BLaER1 treated with 17β-estradiol and CSF1 and Interleukin-3, amounts not matched to agents 10 nM and 100 nM (cell line): Measurements from ENCODE around the gene SETD6.
"Not testable (repeated sequence)": the region's sequence is repeated elsewhere in the genome, so short reads cannot be mapped to it uniquely, and the experiment has no call there.

Experiments used
- H3K27ac ChIP-seq, 11 experiments: shearing (Covaris generic); formaldehyde crosslinking; 2 replicates each; pipeline ENCODE4 v1.8.1; 2022
- H3K27me3 ChIP-seq, 11 experiments: shearing (Covaris generic); formaldehyde crosslinking; 2 replicates each; pipeline ENCODE4 v1.8.1; 2022
- H3K36me3 ChIP-seq, 11 experiments: shearing (Covaris generic); formaldehyde crosslinking; 2 replicates each; pipeline ENCODE4 v1.8.1; 2022
- H3K4me1 ChIP-seq, 10 experiments: shearing (Covaris generic); formaldehyde crosslinking; 2 replicates each; pipeline ENCODE4 v1.8.1; 2022
- H3K4me2 ChIP-seq, 11 experiments: shearing (Covaris generic); formaldehyde crosslinking; 2 replicates each; pipeline ENCODE4 v1.8.1; 2022
- H3K4me3 ChIP-seq, 10 experiments: shearing (Covaris generic); formaldehyde crosslinking; 2 replicates each; pipeline ENCODE4 v1.8.1; 2022
- H3K9ac ChIP-seq, 11 experiments: shearing (Covaris generic); formaldehyde crosslinking; 2 replicates each; pipeline ENCODE4 v1.8.1; 2022
- H3K9me3 ChIP-seq, 11 experiments: shearing (Covaris generic); formaldehyde crosslinking; replicated peaks in 1 of 11; 2 replicates each; pipeline ENCODE4 v1.8.1; 2022
- H4K20me1 ChIP-seq, 11 experiments: shearing (Covaris generic); formaldehyde crosslinking; 2 replicates each; pipeline ENCODE4 v1.8.1; 2022
- Cebpa-rat ChIP-seq, 11 experiments: shearing (Covaris generic); IDR thresholded peaks; 2 replicates each; pipeline ENCODE4 v1.8.1; 2022

Gene SETD6

DNA sequence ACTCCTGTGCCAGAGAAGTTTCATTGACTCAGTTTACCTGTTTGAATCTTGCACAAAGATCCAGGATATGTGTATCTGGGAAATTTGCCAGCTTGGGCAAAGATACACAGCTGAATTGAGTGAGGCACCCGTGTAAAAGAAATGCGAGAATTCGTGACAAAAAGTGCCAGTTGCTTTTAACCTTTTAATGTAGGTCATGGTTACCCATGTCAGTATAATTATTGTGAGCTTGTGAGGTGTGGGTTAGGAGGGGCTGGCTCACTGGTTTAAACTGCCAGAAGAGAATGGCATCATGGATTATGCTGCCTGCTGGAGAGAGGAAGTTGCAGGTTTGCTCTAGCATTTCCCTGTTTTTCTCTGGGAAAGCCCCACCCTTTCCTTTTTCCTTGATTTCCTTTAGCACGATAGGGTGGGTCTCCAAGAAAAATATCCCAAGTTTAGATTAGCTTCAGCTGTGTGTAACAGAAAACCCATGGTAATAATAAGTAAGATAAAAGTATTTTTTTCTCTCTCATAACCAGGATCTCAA lies 40.2 kb upstream of the SETD6 start:
- peaks cover 0 to 22% (median 6%) of the 10 kb centered on the region in 10 experiments; a peak in 9 of 20 replicates for H3K4me1 ChIP-seq

DNA sequence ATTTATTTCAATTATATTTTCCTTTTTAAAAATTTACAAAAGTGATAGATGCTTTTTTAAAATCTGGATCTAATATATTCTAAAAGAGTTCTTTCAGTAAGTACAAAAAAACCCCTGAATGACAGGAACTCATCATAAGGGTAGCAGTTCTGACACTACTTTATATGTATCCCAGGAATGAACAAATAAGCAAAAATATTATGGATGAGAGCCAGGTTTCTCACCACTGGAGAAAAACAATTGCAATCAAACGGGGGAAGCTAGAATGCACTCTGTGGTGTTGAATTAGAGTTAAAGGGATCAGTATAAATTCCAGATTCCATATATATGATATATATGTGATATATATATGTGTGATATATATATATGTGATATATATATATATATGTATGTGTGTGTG lies 38.5 kb upstream of the SETD6 start:
- Histone ChIP-seq H3K36me3 (no peaks in the 10 kb centered on the region), H4K20me1 (no peaks in the 10 kb centered on the region), H3K9me3 (no peaks in the 10 kb centered on the region), H3K4me1 (peaks cover 0 to 28% (median 16%) of the 10 kb centered on the region in 10 experiments; a peak in 14 of 20 replicates), H3K9ac (no peak overlapping the region), H3K27me3 (0 out of 22 replicates have a peak, but pooled peaks cover 0 to 5% (median 0%) of the 10 kb centered on the region in 11 experiments), H3K4me3 (no peak overlapping the region), H3K4me2 (no peak overlapping the region), H3K27ac (no peak overlapping the region)
- TF ChIP-seq Cebpa-rat (IDR thresholded peaks at IDR 0.05): no peak

More for the DNA sequence above, 40.2 kb upstream of the SETD6 start:
- Histone ChIP-seq H3K9ac (no peak overlapping the region), H3K36me3 (no peaks in the 10 kb centered on the region), H3K4me2 (no peak overlapping the region), H3K27me3 (0 out of 22 replicates have a peak, but pooled peaks cover 0 to 5% (median 0%) of the 10 kb centered on the region in 11 experiments), H3K9me3 (no peaks in the 10 kb centered on the region), H3K27ac (no peak overlapping the region), H4K20me1 (no peaks in the 10 kb centered on the region), H3K4me3 (no peak overlapping the region)
- TF ChIP-seq Cebpa-rat (IDR thresholded peaks at IDR 0.05): no peak

DNA sequence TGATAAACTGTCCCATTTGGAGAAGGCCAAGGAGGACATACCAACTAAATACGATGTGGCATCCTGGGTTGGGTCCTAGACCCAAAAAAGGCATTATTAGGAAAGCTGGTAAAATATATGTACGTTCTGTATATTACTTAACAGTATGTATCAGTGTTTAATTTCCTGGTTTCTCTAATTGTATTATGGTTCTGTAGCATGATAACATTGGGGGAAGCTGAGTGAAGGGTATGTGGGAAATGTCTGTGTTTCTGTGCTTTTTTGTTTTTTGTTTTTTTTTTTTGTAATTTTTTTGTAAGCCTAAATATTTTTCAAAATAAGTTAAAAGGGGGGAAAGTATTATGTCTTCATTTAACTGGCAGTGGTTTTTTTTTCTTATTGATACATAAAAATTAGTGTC lies 36.9 kb upstream of the SETD6 start:
- H3K9me3 ChIP-seq: no peaks in the 10 kb centered on the region
- no peak overlapping the region for H3K9ac ChIP-seq
- no peak overlapping the region for H3K4me2 ChIP-seq
- H3K27ac ChIP-seq: no peak overlapping the region
- no peaks in the 10 kb centered on the region for H3K27me3 ChIP-seq
- TF ChIP-seq Cebpa-rat (IDR thresholded peaks at IDR 0.05): no peak
- H3K36me3 ChIP-seq: no peaks in the 10 kb centered on the region
- H4K20me1 ChIP-seq: no peaks in the 10 kb centered on the region
- no peak overlapping the region for H3K4me3 ChIP-seq
- H3K4me1 ChIP-seq: peaks cover 0 to 24% (median 16%) of the 10 kb centered on the region in 10 experiments; a peak in 14 of 20 replicates

DNA sequence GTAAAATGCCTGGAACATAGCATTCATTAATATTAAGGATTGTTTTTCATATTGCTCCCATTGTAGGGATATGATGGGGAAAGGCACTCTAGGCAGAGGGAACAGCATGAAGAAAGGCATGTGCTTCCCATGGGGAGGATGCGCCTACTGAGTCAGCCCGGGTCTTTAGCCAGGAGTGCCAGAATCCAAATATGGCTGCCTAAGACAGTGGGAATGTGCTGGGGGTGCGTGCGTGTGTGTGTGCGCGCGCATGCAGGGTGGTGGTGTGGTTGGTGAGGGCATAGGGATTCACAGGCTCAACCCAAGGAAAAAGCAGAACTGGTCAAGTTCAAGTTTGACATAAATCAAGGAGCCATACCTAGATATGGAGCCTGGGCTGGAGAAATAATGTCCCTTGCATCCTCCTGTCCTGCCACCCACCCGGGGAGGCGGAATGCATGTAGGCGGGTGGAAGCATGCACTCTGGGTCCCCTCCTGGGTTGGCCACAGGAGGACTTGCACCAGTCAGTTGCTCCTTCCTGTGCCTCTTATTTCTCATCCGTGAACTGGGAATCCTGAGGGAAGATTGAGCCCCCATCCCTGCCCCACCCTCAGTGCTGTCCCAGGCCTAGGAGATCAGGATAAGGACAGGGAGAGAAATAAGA lies 34.0 kb upstream of the SETD6 start:
- TF ChIP-seq Cebpa-rat (IDR thresholded peaks at IDR 0.05): no peak
- Histone ChIP-seq H3K4me2 (peak overlapping the region in 6 of 11 experiments; percentile 35 to 60 (median 47); a peak in 10 of 22 replicates), H3K36me3 (no peaks in the 10 kb centered on the region), H3K9me3 (no peaks in the 10 kb centered on the region), H3K4me3 (no peak overlapping the region), H3K4me1 (peaks cover 0 to 24% (median 16%) of the 10 kb centered on the region in 10 experiments; a peak in 14 of 20 replicates), H3K9ac (no peak overlapping the region), H3K27ac (no peak overlapping the region), H4K20me1 (no peaks in the 10 kb centered on the region), H3K27me3 (no peaks in the 10 kb centered on the region)

DNA sequence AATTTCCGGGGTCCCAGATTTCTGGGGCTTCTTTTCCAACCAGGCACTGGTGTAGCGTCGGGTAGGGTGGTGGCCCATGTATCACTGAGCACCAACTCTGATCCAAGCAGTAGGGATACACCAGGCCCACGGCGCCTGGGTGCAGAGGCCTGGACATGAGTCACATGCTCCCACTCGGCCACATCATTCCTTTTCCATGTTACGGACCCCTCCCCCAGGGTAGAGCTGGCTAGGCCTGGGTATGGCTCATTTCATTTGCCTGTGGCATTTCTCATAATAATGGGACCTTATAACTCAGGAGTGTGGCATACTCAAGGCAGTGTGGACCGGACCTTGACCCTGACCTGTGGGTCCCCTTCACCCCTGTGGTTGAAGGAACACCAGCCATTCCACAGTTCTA lies 33.4 kb upstream of the SETD6 start:
- Histone ChIP-seq H3K36me3 (no peaks in the 10 kb centered on the region), H3K27me3 (no peaks in the 10 kb centered on the region), H3K9me3 (no peaks in the 10 kb centered on the region), H4K20me1 (no peaks in the 10 kb centered on the region), H3K9ac (no peak overlapping the region), H3K4me2 (peak overlapping the region in 1 of 11 experiments; percentile 22; a peak in 1 of 22 replicates), H3K27ac (no peak overlapping the region), H3K4me1 (peaks cover 0 to 24% (median 16%) of the 10 kb centered on the region in 10 experiments; a peak in 14 of 20 replicates), H3K4me3 (no peak overlapping the region)
- TF ChIP-seq Cebpa-rat (IDR thresholded peaks at IDR 0.05): no peak

DNA sequence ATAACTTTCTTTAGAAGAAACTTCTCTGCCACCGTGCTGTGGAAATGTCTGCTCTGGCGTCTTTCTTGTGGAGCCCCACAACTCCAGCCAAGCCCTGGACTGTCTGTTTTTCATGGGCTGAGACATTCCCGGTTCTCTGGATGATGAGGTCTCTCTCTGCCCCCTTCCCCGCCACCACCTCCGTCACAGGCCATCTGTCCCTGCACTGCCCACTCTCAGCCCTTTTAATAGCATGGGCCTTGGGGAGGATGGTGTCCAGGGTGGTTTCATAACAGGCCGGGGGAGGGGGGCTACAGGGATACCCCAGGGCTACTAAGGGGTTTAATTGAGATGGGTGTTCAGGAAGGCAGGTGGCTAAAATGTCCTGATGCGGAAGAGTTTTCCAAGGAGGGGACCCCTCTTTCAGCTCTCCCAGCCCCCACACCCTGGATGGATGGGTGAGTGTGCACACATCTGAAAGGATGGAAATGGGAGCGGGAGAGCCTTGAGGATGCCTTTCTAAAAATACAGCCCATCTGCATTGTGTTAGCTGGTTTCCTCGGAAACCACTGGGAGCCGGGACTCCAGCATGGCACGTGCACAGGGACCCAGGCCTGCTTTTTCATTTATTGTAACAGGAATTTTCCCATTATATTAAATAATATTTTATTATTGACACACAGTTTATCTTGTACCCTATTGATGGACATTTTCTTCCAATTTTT lies 30.0 kb upstream of the SETD6 start:
- Histone ChIP-seq H3K4me3 (no peak overlapping the region), H4K20me1 (no peaks in the 10 kb centered on the region), H3K27me3 (no peaks in the 10 kb centered on the region), H3K4me2 (no peak overlapping the region), H3K9me3 (no peaks in the 10 kb centered on the region), H3K27ac (no peak overlapping the region), H3K36me3 (no peaks in the 10 kb centered on the region), H3K9ac (no peak overlapping the region), H3K4me1 (peaks cover 0 to 32% (median 18%) of the 10 kb centered on the region in 10 experiments; a peak in 14 of 20 replicates)
- no peak for TF ChIP-seq Cebpa-rat (IDR thresholded peaks at IDR 0.05)

DNA sequence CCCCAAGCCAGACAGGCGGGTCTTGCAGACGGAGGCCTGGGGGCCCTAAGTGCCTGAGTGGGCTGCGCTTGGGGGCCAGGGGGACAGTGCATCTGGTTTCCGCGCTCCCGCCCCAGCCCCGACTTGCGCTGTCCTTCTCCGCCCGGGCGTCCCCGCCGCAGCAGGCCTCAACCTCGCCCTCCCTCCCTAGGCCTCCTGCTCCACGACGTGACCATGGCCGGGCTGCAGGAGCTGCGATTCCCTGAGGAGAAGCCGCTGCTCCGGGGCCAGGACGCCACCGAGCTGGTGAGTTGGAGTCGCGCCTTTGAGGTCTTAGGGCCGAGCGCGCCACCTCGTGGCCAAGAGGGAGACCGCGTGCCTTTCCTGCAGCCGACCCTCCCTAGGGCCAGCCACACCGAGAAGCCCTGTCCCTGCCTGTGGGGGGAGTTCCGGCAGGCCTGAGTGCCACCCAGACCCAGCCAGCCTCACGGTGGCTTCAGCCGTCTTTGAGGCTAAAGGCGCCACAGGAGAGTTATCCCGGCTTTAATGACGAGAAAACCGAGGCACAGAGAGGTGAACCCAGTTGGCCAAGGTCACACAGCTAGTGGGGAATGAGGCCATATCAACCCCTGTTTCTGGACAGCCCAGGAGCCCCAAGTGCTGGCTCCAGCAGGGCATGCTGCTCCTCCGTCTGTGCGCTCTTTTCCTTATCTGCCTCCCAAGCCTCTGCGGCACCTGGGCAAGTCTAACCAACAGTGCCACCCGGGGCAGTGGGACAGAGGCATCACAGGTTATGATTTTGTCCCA lies 27.6 kb upstream of the SETD6 start:
- Histone ChIP-seq H3K9me3 (no peaks in the 10 kb centered on the region), H3K4me2 (peak overlapping the region; percentile 56 to 86 (median 68)), H3K4me3 (no peak overlapping the region), H3K36me3 (no peaks in the 10 kb centered on the region), H3K9ac (0 out of 22 replicates have a peak overlapping the region, but pooled peaks of 1 of the 11 experiments have one; percentile 7), H3K27ac (no peak overlapping the region), H4K20me1 (no peaks in the 10 kb centered on the region), H3K4me1 (peaks cover 0 to 35% (median 16%) of the 10 kb centered on the region in 10 experiments; a peak in 17 of 20 replicates), H3K27me3 (no peaks in the 10 kb centered on the region)
- no peak for TF ChIP-seq Cebpa-rat (IDR thresholded peaks at IDR 0.05)

DNA sequence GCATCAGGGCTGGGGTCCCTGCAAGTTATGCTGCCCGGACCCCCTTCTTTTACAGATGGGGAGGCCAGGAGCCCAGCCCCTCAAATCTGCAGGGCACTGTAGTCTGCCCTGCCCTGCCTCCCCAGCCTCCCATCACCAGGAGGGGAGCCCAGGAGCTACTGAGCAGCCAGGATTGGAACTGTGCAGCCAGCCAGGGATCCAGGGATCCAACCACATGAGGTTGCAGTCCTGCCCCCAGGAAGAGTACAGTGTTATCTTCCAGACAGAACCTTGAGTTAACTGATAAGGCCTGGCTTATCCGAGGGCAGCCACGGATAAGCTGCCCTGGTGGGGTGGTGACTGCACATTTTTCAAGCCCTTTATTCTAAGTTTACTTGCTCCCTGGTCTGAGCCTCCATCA lies 26.8 kb upstream of the SETD6 start:
- TF ChIP-seq Cebpa-rat (IDR thresholded peaks at IDR 0.05): no peak
- Histone ChIP-seq H3K9ac (no peak overlapping the region), H3K4me3 (no peak overlapping the region), H3K9me3 (no peaks in the 10 kb centered on the region), H3K27ac (no peak overlapping the region), H3K4me1 (peaks cover 0 to 39% (median 24%) of the 10 kb centered on the region in 10 experiments; a peak in 17 of 20 replicates), H3K27me3 (no peaks in the 10 kb centered on the region), H3K4me2 (no peak overlapping the region), H3K36me3 (no peaks in the 10 kb centered on the region), H4K20me1 (no peaks in the 10 kb centered on the region)

DNA sequence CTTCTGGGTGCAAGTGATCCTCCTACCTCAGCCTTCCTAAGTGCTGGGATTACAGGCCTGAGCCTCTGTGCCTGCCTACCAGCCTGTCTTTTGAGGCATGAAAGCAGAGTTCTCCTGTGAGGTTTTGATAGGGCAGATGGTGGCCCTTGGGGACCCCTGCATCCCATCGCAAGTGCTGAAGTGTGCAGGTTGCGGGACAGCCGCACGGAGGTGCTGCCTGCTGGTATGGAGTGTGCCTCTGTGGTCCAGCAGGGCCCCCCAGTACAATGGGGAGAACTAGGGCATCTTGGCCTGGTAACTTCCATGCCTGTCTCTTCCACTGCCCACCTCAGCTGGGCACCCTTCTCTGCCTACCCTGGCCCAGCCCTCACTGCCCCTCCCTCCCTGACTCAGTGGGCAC lies 25.3 kb upstream of the SETD6 start:
- peaks cover 0 to 54% (median 39%) of the 10 kb centered on the region in 10 experiments; a peak in 17 of 20 replicates for H3K4me1 ChIP-seq
- no peaks in the 10 kb centered on the region for H3K27me3 ChIP-seq
- TF ChIP-seq Cebpa-rat (IDR thresholded peaks at IDR 0.05): no peak
- no peak overlapping the region for H3K27ac ChIP-seq
- H3K4me3 ChIP-seq: no peak overlapping the region
- peak overlapping the region in 3 of 11 experiments; percentile 12 to 14 (median 14); a peak in 3 of 22 replicates for H3K4me2 ChIP-seq
- H4K20me1 ChIP-seq: no peaks in the 10 kb centered on the region
- H3K9ac ChIP-seq: no peak overlapping the region
- no peaks in the 10 kb centered on the region for H3K9me3 ChIP-seq
- no peaks in the 10 kb centered on the region for H3K36me3 ChIP-seq

DNA sequence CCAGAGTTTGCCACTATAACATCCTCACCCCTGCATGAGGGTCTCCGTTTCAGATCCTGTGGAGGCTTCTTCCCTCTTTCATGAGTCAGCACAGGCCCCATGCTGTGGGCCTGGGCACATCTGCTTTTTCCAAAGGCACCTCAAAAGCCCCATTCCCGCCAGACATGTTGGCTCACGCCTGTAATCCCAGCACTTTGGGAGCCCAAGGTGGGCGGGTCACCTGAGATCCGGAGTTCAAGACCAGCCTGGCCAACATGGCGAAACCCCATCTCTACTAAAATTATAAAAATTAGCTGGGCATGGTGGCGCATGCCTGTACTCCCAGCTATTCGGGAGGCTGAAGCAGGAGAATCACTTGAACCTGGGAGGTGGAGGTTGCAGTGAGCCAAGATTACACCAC lies 24.8 kb upstream of the SETD6 start:
- H3K9me3 ChIP-seq, H3K4me3 ChIP-seq, H3K36me3 ChIP-seq, H4K20me1 ChIP-seq, H3K27ac ChIP-seq, H3K9ac ChIP-seq, H3K27me3 ChIP-seq: not testable (repeated sequence)
- Histone ChIP-seq H3K4me1 (peaks cover 4 to 58% (median 43%) of the 10 kb centered on the region in 10 experiments), H3K4me2 (peak overlapping the region in 1 of 11 experiments; percentile 12; a peak in 1 of 22 replicates)
